HG03354 (cell line): ENCODE data around the gene TSC2.
"Not testable (repeated sequence)": the region's sequence is repeated elsewhere in the genome, so short reads cannot be mapped to it uniquely, and the experiment has no call there.

Experiments
- ATAC-seq: cut with Tn5 transposase; IDR thresholded peaks from one replicate; pipeline ENCODE4 v1.9.1; 2021; ENCODE audit warnings: mild to moderate bottlenecking; ENCODE audit not compliant: unreplicated experiment, poor library complexity, severe bottlenecking

TSC2 gene

GRCh38 chr16:2111412-2112335 lies 63.9 kb downstream of the TSC2 start:
- ATAC-seq = not testable (repeated sequence)

- ATAC-seq = not testable (repeated sequence)
Observed at GRCh38 chr16:2112539-2113106, 64.8 kb downstream of the TSC2 start.

- not testable (repeated sequence) for ATAC-seq
Observed at GRCh38 chr16:2114225-2114624, 66.4 kb downstream of the TSC2 start.

- ATAC-seq = not testable (repeated sequence)
Observed at GRCh38 chr16:2114885-2115590, 67.3 kb downstream of the TSC2 start.

GRCh38 chr16:2115591-2115973 lies 67.8 kb downstream of the TSC2 start:
- no peak for ATAC-seq

GRCh38 chr16:2116428-2116827 lies 68.6 kb downstream of the TSC2 start:
- not testable (repeated sequence) for ATAC-seq

GRCh38 chr16:2117341-2117740 lies 69.6 kb downstream of the TSC2 start:
- not testable (repeated sequence) for ATAC-seq

- ATAC-seq = not testable (repeated sequence)
Observed at GRCh38 chr16:2117960-2118722, 70.4 kb downstream of the TSC2 start.

- not testable (repeated sequence) for ATAC-seq
Observed at GRCh38 chr16:2121325-2121724, 73.5 kb downstream of the TSC2 start.

GRCh38 chr16:2121853-2122252 lies 74.1 kb downstream of the TSC2 start:
- ATAC-seq = no peak

- ATAC-seq = no peak
Observed at GRCh38 chr16:2122429-2122828, 74.6 kb downstream of the TSC2 start.

- ATAC-seq = not testable (repeated sequence)
Observed at GRCh38 chr16:2122934-2123683, 75.3 kb downstream of the TSC2 start.

- not testable (repeated sequence) for ATAC-seq
Observed at GRCh38 chr16:2123706-2124376, 76.1 kb downstream of the TSC2 start.

GRCh38 chr16:2124377-2124693 lies 76.5 kb downstream of the TSC2 start:
- not testable (repeated sequence) for ATAC-seq

GRCh38 chr16:2124694-2125444 lies 77.1 kb downstream of the TSC2 start:
- not testable (repeated sequence) for ATAC-seq

GRCh38 chr16:2125609-2126008 lies 77.8 kb downstream of the TSC2 start:
- ATAC-seq = not testable (repeated sequence)

- not testable (repeated sequence) for ATAC-seq
Observed at GRCh38 chr16:2126161-2126743, 78.5 kb downstream of the TSC2 start.
